ENCODE data around the gene USP54. TPM values are rescaled to one million over a fixed set of nuclear protein-coding genes. Genes with fewer than 3 reads are reported as not detected.

Gene USP54
- total and polyA plus RNA-seq, 2 donors (not counting 3 experiments of a cell fraction or from before 2014, with no cell fraction given): 9.3 to 14.2 TPM

- Histone ChIP-seq H3K9me1 (replicated peaks; ENCODE audit: control insufficient read depth, extremely low read depth, insufficient read depth, low read length) (no peaks in the 10 kb centered on the region), H3K36me3 (ENCODE audit: control insufficient read depth in 2 of 2, extremely low read depth in 1 of 2, insufficient read depth in 2 of 2, low read length in 2 of 2) (no peaks in the 10 kb centered on the region), H3K27me3 (ENCODE audit: control insufficient read depth in 2 of 2, insufficient read depth in 2 of 2, low read length in 2 of 2) (no peaks in the 10 kb centered on the region), H3K79me2 (ENCODE audit: control insufficient read depth, insufficient read depth, low read length) (no peaks in the 10 kb centered on the region), H2AFZ (ENCODE audit: low read depth, low read length) (no peak overlapping the region), H3K9me3 (replicated peaks; ENCODE audit: control insufficient read depth, insufficient read depth, low read length) (no peaks in the 10 kb centered on the region), H4K20me1 (replicated peaks; ENCODE audit: control insufficient read depth, extremely low read depth, insufficient read depth, low read length) (no peaks in the 10 kb centered on the region), H3K4me1 (ENCODE audit: control insufficient read depth, extremely low read depth, insufficient read depth, low read length) (peaks cover 10% of the 10 kb centered on the region), H3K27ac (ENCODE audit: insufficient read depth, low read depth, low read length) (no peak overlapping the region), H3K9ac (replicated peaks; ENCODE audit: extremely low read depth, insufficient read depth, low read length) (no peak overlapping the region), H3K4me3 (replicated peaks in 1 of 3; ENCODE audit: insufficient read depth in 1 of 3, low read depth in 1 of 3, low read length in 3 of 3) (no peak overlapping the region), H3K4me2 (ENCODE audit: insufficient read depth, low read length) (no peak overlapping the region)
- intact Hi-C loops (cut with micrococcal nuclease): no loop called here
- no peak for TF ChIP-seq POLR2AphosphoS5 (IDR thresholded peaks at IDR 0.05; ENCODE audit: insufficient read depth, low read depth, low read length)
- TF ChIP-seq MYC (IDR thresholded peaks at IDR 0.05; ENCODE audit: low read depth, low read length): no peak
- TF ChIP-seq GATA2 (IDR thresholded peaks at IDR 0.05; ENCODE audit: insufficient read depth, insufficient read length, low read depth, low read length): no peak
- no peak for TF ChIP-seq JUN (IDR thresholded peaks at IDR 0.05; ENCODE audit: borderline replicate concordance, insufficient read depth, insufficient read length, low read depth)
- no peak for TF ChIP-seq MAX (IDR thresholded peaks at IDR 0.05; ENCODE audit: insufficient read depth, insufficient read length)
- no peak for TF ChIP-seq FOS (IDR thresholded peaks at IDR 0.05; ENCODE audit: borderline replicate concordance, insufficient read depth, low read length)
- TF ChIP-seq EZH2 (IDR thresholded peaks at IDR 0.05; ENCODE audit: borderline replicate concordance, low read depth, low read length, severe bottlenecking): no peak
- TF ChIP-seq POLR2A (IDR thresholded peaks at IDR 0.05; ENCODE audit: low read depth, low read length): no peak
- TF ChIP-seq CTCF (IDR thresholded peaks at IDR 0.05; ENCODE audit: extremely low read depth in 1 of 2, insufficient read depth in 1 of 2, low read depth in 1 of 2, low read length in 2 of 2): no peak
- DNase-seq (ENCODE audit: low read depth, low spot score) (no peak), FAIRE-seq (peak; percentile 59)
- ChIA-PET CTCF (interaction anchor here (1.0 to 1.3 kb wide), 2 partner anchors 11 to 221 kb away, joined by 3 to 5 read pairs; no protein-coding TSS in a partner anchor), POLR2A (no interaction called here)
- BruUV-seq (replicated peaks): no TSS peak
- dilution Hi-C loops (cut with MboI; ENCODE audit: extremely low pct_ligation_motif_present, low sequenced_read_pairs): no loop called here
Observed at GRCh38 chr10:73597346-73597745, 6.2 kb upstream of the USP54 start.

Measured in endothelial cell of umbilical vein (primary cell).